Ishikawa (cell line): ENCODE measurements around the gene CLDN14.

ENCODE experiments used
- CEBPB ChIP-seq: IDR thresholded peaks from 2 replicates; pipeline ENCODE4 v1.6.1; 2012
- CREB1 ChIP-seq: IDR thresholded peaks from 2 replicates; pipeline ENCODE4 v1.6.1; 2012; ENCODE audit warnings: low read depth
- EGR1 ChIP-seq: IDR thresholded peaks from 2 replicates; pipeline ENCODE4 v1.6.1; 2012
- EP300 ChIP-seq: IDR thresholded peaks from 2 replicates; pipeline ENCODE4 v1.6.1; 2012; ENCODE audit warnings: borderline replicate concordance
- RAD21 ChIP-seq: IDR thresholded peaks from 2 replicates; pipeline ENCODE4 v1.6.1; 2012; ENCODE audit warnings: low read depth
- REST ChIP-seq: IDR thresholded peaks from 2 replicates; pipeline ENCODE4 v1.6.1; 2012; ENCODE audit warnings: low read depth, mild to moderate bottlenecking
- TAF1 ChIP-seq: IDR thresholded peaks from 2 replicates; pipeline ENCODE4 v1.6.1; 2012; ENCODE audit warnings: low read depth, mild to moderate bottlenecking
- TCF12 ChIP-seq: IDR thresholded peaks from 2 replicates; pipeline ENCODE4 v1.6.1; 2012; ENCODE audit warnings: low read depth
- TEAD4 ChIP-seq: IDR thresholded peaks from 2 replicates; pipeline ENCODE4 v1.6.1; 2012
- USF1 ChIP-seq: IDR thresholded peaks from 2 replicates; pipeline ENCODE4 v1.6.1; 2012
- YY1 ChIP-seq: IDR thresholded peaks from 2 replicates; pipeline ENCODE4 v1.6.1; 2012; ENCODE audit warnings: low read depth
- ZBTB7A ChIP-seq: IDR thresholded peaks from 2 replicates; pipeline ENCODE4 v1.6.1; 2012; ENCODE audit warnings: low read depth
- TF ChIP-seq, protein P1 (sequence below): IDR thresholded peaks from 2 replicates; pipeline ENCODE4 v1.6.1; 2012

DNA sequence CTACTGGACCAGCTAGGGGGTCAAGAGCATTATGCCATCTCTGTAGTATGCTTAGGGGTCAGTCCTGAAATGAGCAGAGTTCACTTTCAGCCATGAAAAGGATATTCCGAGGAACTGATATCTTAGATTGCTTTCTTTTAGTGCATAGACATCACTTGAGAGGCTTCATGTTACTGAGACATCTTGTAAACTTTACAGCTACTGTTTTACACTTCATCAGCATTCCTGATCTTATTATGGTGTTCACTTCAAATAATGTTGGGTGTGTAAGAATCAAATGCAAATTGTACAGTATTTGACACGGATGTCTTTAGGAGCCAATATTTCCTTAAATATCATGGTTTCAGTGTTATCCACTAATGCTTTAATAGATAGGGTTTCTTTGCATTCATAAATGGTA lies 22.4 kb upstream of the CLDN14 start:
- TF ChIP-seq TEAD4 (no peak), TCF12 (no peak), CEBPB (no peak), USF1 (no peak), ZBTB7A (no peak), TAF1 (no peak), REST (no peak), EP300 (no peak), CREB1 (no peak), EGR1 (no peak), YY1 (no peak), RAD21 (no peak)
- TF ChIP-seq, protein P1, sequence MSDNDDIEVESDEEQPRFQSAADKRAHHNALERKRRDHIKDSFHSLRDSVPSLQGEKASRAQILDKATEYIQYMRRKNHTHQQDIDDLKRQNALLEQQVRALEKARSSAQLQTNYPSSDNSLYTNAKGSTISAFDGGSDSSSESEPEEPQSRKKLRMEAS: no peak
